ENCODE measurements around the gene ANKS1B.
"Not testable (repeated sequence)": the region's sequence is repeated elsewhere in the genome, so short reads cannot be mapped to it uniquely, and the experiment has no call there.

ANKS1B gene

DNA sequence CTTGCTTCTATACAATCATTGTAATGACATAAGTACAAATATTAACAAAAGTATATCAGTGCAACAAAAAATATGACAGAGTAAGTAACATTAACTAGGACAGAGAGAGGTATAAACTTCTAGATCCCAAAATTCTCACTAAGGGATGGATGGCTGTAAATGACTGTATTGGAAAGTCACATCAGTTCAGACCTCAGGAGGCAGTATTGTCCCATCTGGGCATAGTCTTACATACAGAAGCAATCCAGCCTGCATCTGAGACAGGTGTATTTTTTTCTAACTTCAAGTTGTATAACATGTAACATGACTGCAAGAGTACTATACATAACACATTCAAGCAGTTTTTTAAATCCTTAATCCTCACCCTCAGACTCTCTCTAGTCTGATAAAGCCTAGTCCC, 238.2 kb downstream of the ANKS1B start:
- no peak for DNase-seq

DNA sequence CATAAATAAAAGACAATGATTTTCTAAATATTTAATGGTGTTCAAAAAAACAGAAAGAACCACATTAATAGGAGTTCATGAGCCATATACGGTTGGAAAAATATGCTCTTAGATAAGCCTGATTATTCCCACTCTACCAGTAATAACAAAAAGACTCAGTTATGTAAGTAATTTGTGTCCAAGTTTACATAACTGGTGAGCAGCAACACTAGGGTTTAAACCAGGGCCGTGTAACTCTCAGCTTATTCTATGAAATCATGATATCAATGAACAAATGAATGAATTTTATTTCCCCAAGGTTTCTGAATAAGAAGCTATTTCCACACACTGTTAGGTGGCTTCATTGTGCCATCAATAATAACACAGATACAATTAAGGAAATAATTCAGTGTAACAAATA, 238.8 kb downstream of the ANKS1B start:
- no peak for DNase-seq

DNA sequence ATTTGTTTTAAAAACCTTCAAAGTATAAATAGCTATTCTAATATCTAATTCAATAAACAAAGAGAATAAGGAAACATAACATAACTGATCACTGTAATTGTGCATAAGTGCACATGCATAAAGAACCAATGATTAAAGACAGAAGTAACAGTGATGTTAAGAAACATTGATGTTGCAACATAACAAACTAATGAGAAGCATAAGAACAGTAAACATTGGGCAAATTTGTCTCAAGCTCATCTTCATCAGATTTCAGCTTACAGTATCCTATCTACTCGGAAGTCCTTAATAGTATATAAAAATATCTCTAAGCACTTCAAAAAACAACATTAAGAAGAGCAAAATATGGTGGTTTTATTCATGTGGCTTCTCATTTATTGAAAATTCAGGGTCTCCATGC, 239.6 kb downstream of the ANKS1B start:
- DNase-seq = no peak

- no peak for DNase-seq
Measured at GRCh38 chr12:99736760-99737269, 247.9 kb downstream of the ANKS1B start.

DNA sequence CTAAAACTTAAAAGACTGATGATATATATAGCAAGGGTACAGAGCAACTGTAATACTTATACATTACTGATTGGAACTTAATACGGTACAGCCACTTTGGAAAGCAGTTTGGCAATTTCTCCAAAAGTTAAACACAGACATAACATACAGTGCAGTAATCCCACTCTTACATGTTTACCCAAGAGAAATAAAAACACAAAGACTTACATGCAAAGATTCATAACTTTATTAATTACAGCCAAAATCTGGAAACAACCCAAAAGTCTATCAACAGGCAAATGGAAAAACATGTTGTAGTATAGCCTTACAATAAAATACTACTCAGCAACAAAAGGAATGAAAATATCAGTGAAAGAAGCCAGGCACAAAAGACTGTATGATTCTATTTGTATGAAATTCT, 252.6 kb downstream of the ANKS1B start:
- DNase-seq = no peak

DNA sequence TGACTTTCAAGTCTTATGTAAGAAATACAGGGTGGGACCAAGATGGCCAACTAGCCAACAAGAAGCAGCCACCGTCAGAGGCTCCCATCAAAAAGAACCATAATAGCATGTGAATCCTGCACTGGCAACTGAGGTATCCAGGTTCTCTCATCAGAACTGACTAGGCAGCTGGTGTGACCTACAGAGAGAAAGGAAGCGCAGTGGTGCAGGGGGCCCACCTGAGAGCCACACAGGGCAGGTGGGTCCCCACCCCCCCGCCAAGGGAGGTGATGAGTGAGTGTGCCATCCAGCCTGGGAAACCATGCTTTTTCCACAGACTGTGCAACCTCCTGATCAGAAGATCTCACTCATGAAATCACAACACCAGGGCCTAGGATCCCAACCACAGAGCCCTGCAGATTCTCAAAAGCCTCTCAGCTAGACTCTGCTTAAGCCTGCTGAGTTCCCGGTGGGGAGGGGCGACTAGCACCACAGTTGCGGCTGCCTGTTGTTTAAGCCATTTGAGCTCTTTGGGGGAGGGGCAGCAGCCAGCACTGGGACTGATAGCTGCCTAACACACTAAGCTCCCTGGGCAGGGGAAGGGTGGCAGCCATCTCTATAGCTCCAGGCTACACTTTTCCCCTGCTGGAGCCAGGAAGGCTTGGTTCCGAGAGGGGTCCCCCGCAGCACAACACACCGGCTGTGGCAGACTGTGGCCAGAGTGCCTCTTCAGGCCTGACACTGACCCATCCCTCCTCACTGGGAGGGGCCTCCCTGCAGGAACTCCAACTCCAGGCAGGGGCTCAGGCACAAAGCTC, 261.8 kb downstream of the ANKS1B start:
- no peak for DNase-seq

DNA sequence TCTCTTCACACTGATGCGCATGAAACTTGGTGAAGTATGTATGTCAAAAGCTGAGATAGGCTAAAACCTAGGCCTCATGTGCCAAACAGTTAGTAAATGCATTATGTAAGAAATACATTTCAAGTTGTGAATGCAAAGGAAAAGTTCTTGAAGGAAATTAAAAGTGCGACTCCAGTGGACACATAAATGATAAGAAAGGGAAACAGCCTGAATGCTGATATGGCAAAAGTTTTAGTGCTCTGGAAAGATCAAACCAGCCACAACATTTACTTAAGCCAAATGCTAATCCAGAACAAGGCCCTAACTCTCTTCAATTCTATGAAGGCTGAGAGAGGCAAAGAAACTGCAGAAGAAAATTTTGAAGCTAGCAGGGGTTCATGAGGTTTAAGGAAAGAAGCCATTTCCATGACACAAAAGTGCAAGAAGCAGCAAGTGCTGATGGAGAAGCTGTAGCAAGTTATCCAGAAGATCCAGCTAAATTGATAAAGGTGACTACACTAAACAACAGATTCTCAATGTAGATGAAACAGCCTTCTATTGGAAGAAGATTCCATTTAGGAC, 262.9 kb downstream of the ANKS1B start:
- no peak for DNase-seq

- DNase-seq = not testable (repeated sequence)
Measured at GRCh38 chr12:99720083-99720465, 264.7 kb downstream of the ANKS1B start.

DNA sequence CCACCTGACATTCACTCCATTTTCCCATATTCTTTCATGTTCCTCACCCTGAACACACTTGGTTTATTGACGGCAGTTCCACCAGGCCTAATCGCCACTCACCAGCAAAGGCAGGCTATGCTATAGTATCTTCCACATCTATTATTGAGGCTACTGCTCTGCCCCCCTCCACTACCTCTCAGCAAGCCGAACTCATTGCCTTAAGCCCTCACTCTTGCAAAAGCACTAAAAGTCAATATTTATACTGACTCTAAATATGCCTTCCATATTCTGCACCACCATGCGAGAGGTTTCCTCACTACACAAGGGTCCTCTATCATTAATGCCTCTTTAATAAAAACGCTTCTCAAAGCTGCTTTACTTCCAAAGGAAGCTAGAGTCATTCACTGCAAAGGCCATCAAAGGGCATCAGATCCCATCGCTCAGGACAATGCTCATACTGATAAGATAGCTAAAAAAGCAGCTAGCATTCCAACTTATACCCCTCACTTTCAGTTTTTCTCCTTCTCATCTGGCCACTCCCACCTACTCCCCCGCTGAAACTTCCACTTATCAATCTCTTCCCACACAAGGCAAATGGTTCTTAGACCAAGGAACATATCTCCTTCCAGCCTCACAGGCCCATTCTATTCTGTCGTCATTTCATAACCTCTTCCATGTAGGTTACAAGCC, 265.2 kb downstream of the ANKS1B start:
- DNase-seq = not testable (repeated sequence)

GRCh38 chr12:99715841-99716510, 268.8 kb downstream of the ANKS1B start:
- DNase-seq = not testable (repeated sequence)

DNA sequence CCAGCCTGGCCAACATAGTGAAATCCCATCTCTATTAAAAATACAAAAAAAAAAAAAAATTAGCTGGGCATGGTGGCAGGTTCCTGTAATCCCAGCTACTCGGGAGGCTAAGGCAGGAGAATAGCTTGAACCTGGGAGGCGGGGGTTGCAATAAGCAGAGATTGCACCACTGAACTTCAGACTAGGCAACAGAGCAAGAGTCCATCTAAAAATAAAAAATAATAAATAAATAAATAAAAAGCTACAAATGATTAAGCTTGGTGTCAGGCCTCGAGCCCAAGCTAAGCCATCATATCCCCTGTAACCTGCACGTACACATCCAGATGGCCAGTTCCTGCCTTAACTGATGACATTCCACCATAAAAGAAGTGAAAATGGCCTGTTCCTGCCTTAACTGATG, 269.8 kb downstream of the ANKS1B start:
- not testable (repeated sequence) for DNase-seq

DNA sequence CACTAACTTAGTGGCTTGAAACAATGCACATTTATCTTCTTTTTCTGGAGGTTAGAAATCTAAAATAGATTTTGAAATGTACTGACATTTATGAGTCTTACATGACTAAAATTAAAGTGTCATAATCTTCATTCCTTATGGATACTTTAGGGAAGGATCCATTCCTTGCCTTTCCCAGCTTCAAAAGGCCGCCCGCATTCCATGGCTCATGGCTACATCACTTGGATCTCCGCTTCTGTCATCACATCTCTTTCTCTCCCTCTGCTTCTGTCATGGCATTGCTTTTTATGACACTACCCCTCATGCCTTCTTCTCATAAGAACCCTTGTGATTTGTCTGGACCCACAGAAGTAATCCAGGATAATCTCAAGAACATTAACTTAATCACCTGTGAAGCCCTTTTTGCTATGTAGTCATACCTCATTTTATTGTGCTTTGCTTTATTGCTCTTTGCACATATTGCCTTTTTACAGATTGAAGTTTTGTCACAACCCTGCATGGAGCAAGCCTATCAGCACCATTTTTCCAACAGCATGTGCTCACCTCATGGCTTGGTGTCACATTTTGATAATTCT, 270.7 kb downstream of the ANKS1B start:
- DNase-seq = no peak

- no peak for DNase-seq
Measured at GRCh38 chr12:99712281-99712680, 272.5 kb downstream of the ANKS1B start.

DNA sequence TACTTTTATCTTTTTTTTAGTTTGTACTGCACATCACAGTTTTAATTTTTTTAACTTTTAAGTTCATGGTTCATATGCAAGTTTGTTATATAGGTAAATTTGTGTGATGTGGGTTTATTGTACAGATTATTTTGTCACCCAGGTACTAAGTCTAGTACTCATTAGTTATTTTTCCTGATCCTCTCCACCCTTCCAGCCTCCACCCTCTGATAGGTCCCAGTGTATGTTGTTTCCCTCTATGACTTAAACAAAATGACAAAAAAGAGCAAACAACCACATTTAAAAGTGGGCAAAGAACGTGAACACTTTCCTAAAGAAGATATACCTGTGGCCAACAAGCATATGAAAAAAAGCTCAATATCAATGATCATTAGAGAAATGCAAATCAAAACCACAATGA, 273.5 kb downstream of the ANKS1B start:
- DNase-seq = no peak

GRCh38 chr12:99709619-99710018, 275.1 kb downstream of the ANKS1B start:
- no peak for DNase-seq

DNA sequence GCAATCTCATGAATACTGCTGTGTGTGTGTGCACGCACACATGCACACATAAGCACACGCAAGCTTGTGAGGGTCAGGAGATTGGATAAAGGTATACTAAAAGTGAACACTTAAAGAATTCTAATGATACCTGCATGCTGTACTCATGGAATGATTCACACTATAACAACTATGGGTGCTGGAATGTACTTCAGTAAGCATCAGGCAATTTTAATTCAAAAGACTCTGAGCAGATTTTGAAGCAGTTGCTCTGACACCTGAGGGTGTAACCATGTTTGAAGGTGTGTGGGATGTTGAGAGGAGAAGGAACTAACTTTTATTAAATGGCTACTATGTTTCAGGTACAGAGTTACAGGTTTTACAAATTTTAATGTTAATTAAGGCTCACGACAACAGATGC, 275.6 kb downstream of the ANKS1B start:
- DNase-seq = no peak

GRCh38 chr12:99707883-99708282, 276.9 kb downstream of the ANKS1B start:
- DNase-seq = no peak

- DNase-seq = no peak
Measured at GRCh38 chr12:99706736-99707473, 277.8 kb downstream of the ANKS1B start.

DNA sequence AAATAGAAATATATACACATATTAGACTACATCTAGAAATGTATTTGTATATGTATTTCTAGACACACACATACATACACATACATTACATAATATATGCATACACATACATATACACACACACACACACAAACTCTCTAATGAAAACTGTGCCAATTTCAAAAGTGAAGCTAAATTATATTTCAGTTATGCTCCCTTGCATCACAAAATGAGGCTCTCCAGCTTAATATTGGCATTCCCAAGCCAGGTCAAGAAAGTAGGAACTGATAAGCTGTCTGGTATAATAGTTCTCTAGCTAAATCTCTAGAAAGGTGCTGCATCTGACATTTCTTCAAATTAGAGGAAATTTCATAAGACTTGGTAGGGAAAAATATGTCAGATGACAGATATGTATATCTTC, 280.3 kb downstream of the ANKS1B start:
- DNase-seq = no peak

GRCh38 chr12:99704036-99704435, 280.7 kb downstream of the ANKS1B start:
- no peak for DNase-seq

DNA sequence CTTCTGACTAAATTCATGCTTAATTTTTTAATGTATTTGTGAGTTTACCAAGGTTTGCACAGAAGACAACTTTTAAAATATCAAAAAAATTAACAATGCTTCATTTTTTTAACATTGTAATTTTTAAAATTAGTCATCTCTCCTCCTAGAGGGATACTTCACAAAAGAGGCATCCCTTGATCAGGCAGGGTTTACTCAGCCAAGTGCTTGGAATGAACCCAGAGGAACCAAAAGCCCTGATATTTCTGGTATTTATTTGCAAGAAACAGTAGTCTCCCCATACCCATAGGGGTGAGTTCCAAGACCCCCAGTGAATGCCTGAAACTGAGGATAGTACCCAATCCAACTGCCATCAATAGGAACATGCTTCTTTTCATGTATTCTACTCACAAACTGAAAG, 284.7 kb downstream of the ANKS1B start:
- DNase-seq = no peak

- no peak for DNase-seq
Measured at GRCh38 chr12:99695050-99695449, 289.7 kb downstream of the ANKS1B start.

Data from stimulated activated CD4-positive, alpha-beta T cell treated with anti-CD3 and anti-CD28 coated beads, Interleukin-2, amount 100 ng/mL, for 24 hours (primary cell).